IMR-90 (cell line): ENCODE results near the gene TRMT1L. TPM values are rescaled to one million over a fixed set of nuclear protein-coding genes. Genes with fewer than 3 reads are reported as not detected.

Source experiments
- ATAC-seq: fragments of 200-7000 bp; cut with Tn5 transposase; 2 replicates; pipeline ENCODE4 v1.9.1; 2020; ENCODE audit warnings: low read depth, mild to moderate bottlenecking, moderate library complexity
- BruUV-seq: library from RNA; stranded (reverse); fragments of 400-500 nt; replicated peaks from 2 replicates; lab custom pipeline; 2021; lab: Mats Ljungman, UMichigan
- CTCF ChIA-PET: fragments of 300-600 bp; formaldehyde crosslinking; extraction: SDS; loops from one replicate; lab custom pipeline; 2021; ENCODE audit warnings: antibody characterized with exemption; lab: Yijun Ruan, JAX
- POLR2A ChIA-PET: fragments of 300-600 bp; sonication (Branson Sonifier 250); formaldehyde crosslinking; loops from one replicate; lab custom pipeline; 2022; ENCODE audit warnings: antibody characterized with exemption; ENCODE audit not compliant: unreplicated experiment; lab: Charles Lee
- DNase-seq: peaks from one replicate; pipeline ENCODE4 v3.0.0; 2013
- H2AFZ ChIP-seq: replicated peaks from 2 replicates; pipeline ENCODE3; 2013; ENCODE audit warnings: low read length, mild to moderate bottlenecking; ENCODE audit not compliant: poor library complexity
- H2AK5ac ChIP-seq: 2 replicates; pipeline ENCODE4 v1.6.1; 2013; ENCODE audit warnings: low read depth, low read length, inconsistent platforms
- H2AK9ac ChIP-seq: replicated peaks from 2 replicates; pipeline ENCODE3; 2013; ENCODE audit warnings: mild to moderate bottlenecking, low read depth, low read length, moderate library complexity; ENCODE audit not compliant: poor library complexity
- H2BK120ac ChIP-seq: 2 replicates; pipeline ENCODE4 v1.6.1; 2013; ENCODE audit warnings: low read depth, low read length, inconsistent platforms
- H2BK15ac ChIP-seq: 3 replicates; pipeline ENCODE4 v1.6.1; 2013; ENCODE audit warnings: low read depth, low read length, inconsistent platforms
- H2BK20ac ChIP-seq: 2 replicates; pipeline ENCODE4 v1.6.1; 2013; ENCODE audit warnings: low read depth, mild to moderate bottlenecking, inconsistent platforms, low read length, moderate library complexity
- H2BK5ac ChIP-seq: 2 replicates; pipeline ENCODE4 v1.6.1; 2013; ENCODE audit warnings: mild to moderate bottlenecking, low read depth, low read length, inconsistent platforms; ENCODE audit not compliant: poor library complexity, severe bottlenecking
- H3K14ac ChIP-seq: replicated peaks from 2 replicates; pipeline ENCODE4 v1.6.1; 2013; ENCODE audit warnings: low read depth, low read length, inconsistent platforms
- H3K18ac ChIP-seq: 2 replicates; pipeline ENCODE4 v1.6.1; 2013; ENCODE audit warnings: low read depth, low read length, control low read depth
- H3K23ac ChIP-seq: 2 replicates; pipeline ENCODE4 v1.6.1; 2013; ENCODE audit warnings: low read depth, low read length, inconsistent platforms
- H3K27ac ChIP-seq: 2 replicates; pipeline ENCODE4 v1.5.1; 2013; ENCODE audit warnings: mild to moderate bottlenecking, control low read depth, low read length; ENCODE audit not compliant: insufficient read depth
- H3K27me3 ChIP-seq: 2 replicates; pipeline ENCODE4 v1.6.1; 2013; ENCODE audit warnings: low read length; ENCODE audit not compliant: control insufficient read depth, insufficient read depth
- H3K36me3 ChIP-seq: 2 replicates; pipeline ENCODE4 v1.6.1; 2013; ENCODE audit warnings: low read length, mixed read lengths; ENCODE audit not compliant: control insufficient read depth, insufficient read depth
- H3K4ac ChIP-seq: 2 replicates; pipeline ENCODE4 v1.6.1; 2013; ENCODE audit warnings: low read depth, low read length, inconsistent platforms
- H3K4me1 ChIP-seq: 2 replicates; pipeline ENCODE4 v1.6.1; 2013; ENCODE audit warnings: low read length, mixed read lengths; ENCODE audit not compliant: control insufficient read depth, insufficient read depth
- H3K4me2 ChIP-seq: 2 replicates; pipeline ENCODE4 v1.6.1; 2013; ENCODE audit warnings: low read depth, mild to moderate bottlenecking, control low read depth, low read length, moderate library complexity
- H3K4me3 ChIP-seq: 2 replicates; pipeline ENCODE4 v1.5.1; 2013; ENCODE audit warnings: low read depth, mild to moderate bottlenecking, control low read depth, low read length, moderate library complexity; ENCODE audit not compliant: insufficient read depth
- H3K56ac ChIP-seq: 2 replicates; pipeline ENCODE4 v1.6.1; 2013; ENCODE audit warnings: low read length, inconsistent platforms; ENCODE audit not compliant: insufficient read depth; ENCODE audit errors: extremely low read depth
- H3K79me1 ChIP-seq, 2 experiments: 2 replicates each; pipeline ENCODE4 v1.6.1; 2013; ENCODE audit warnings: low read length in 2 of 2, inconsistent platforms in 1 of 2, low read depth in 1 of 2
- H3K9ac ChIP-seq: 2 replicates; pipeline ENCODE4 v1.6.1; 2013; ENCODE audit warnings: low read depth, low read length, control low read depth
- H3K9me1 ChIP-seq: 2 replicates; pipeline ENCODE4 v1.6.1; 2013; ENCODE audit warnings: low read length, inconsistent platforms; ENCODE audit not compliant: insufficient read depth
- H3K9me3 ChIP-seq: 2 replicates; pipeline ENCODE4 v1.6.1; 2013; ENCODE audit warnings: low read length; ENCODE audit not compliant: control insufficient read depth, insufficient read depth
- H4K20me1 ChIP-seq: 2 replicates; pipeline ENCODE4 v1.6.1; 2013; ENCODE audit warnings: low read length, inconsistent platforms; ENCODE audit not compliant: insufficient read depth
- H4K5ac ChIP-seq: 2 replicates; pipeline ENCODE4 v1.6.1; 2013; ENCODE audit warnings: mild to moderate bottlenecking, low read depth, low read length, control low read depth
- H4K8ac ChIP-seq, 2 experiments: 2 replicates each; pipeline ENCODE4 v1.6.1; 2013; ENCODE audit warnings: low read depth in 2 of 2, low read length in 2 of 2, control low read depth in 1 of 2, inconsistent platforms in 1 of 2
- H4K91ac ChIP-seq: 2 replicates; pipeline ENCODE4 v1.6.1; 2013; ENCODE audit warnings: low read depth, low read length, inconsistent platforms; ENCODE audit not compliant: insufficient read depth
- CEBPB ChIP-seq: IDR thresholded peaks from 2 replicates; pipeline ENCODE4 v1.6.1; 2012; ENCODE audit warnings: low read depth, low read length, improper control_type of control experiment
- CHD1 ChIP-seq: IDR thresholded peaks from 2 replicates; pipeline ENCODE4 v1.6.1; 2012; ENCODE audit warnings: low read depth, low read length, improper control_type of control experiment
- CTCF ChIP-seq: conservative IDR thresholded peaks from 2 replicates; pipeline ENCODE4 v1.5.1; 2012; ENCODE audit warnings: mild to moderate bottlenecking, low read depth, low read length, improper control_type of control experiment
- ELK1 ChIP-seq: fragments of 150-350 bp; IDR thresholded peaks from 2 replicates; pipeline ENCODE4 v1.6.1; 2016; ENCODE audit warnings: low read depth, mild to moderate bottlenecking, low read length, moderate library complexity, borderline replicate concordance
- MAFK ChIP-seq: IDR thresholded peaks from 2 replicates; pipeline ENCODE4 v1.6.1; 2012; ENCODE audit warnings: low read depth, low read length, improper control_type of control experiment
- MAZ ChIP-seq: IDR thresholded peaks from 2 replicates; pipeline ENCODE4 v1.6.1; 2012; ENCODE audit warnings: low read depth, mild to moderate bottlenecking, low read length, improper control_type of control experiment, moderate library complexity, borderline replicate concordance
- NFE2L2 ChIP-seq: fragments of 150-350 bp; IDR thresholded peaks from 2 replicates; pipeline ENCODE4 v1.6.1; 2016; ENCODE audit warnings: low read depth, mild to moderate bottlenecking, low read length
- RAD21 ChIP-seq: IDR thresholded peaks from 2 replicates; pipeline ENCODE4 v1.6.1; 2012; ENCODE audit warnings: low read length, improper control_type of control experiment
- RCOR1 ChIP-seq: IDR thresholded peaks from 2 replicates; pipeline ENCODE4 v1.6.1; 2012; ENCODE audit warnings: mild to moderate bottlenecking, low read length, improper control_type of control experiment; ENCODE audit not compliant: insufficient replicate concordance
- RFX5 ChIP-seq: IDR thresholded peaks from 2 replicates; pipeline ENCODE4 v1.8.0; 2012; ENCODE audit warnings: low read depth, mild to moderate bottlenecking, low read length, moderate library complexity
- SMC3 ChIP-seq: fragments of 150-350 bp; IDR thresholded peaks from 2 replicates; pipeline ENCODE4 v1.6.1; 2016; ENCODE audit warnings: low read depth, mild to moderate bottlenecking, antibody characterized with exemption, low read length, moderate library complexity
- USF2 ChIP-seq: fragments of 150-350 bp; IDR thresholded peaks from 2 replicates; pipeline ENCODE4 v1.6.1; 2017; ENCODE audit warnings: mild to moderate bottlenecking, antibody characterized with exemption, low read length, low read depth
- WGBS, 2 experiments: methylation state at CpG; one replicate each; pipeline versions ENCODE4 v1.1.5 to v1.1.7; 2013; ENCODE audit warnings: missing lambda C conversion rate in 2 of 2; ENCODE audit not compliant: insufficient read length in 1 of 2; ENCODE audit errors: extremely low coverage in 2 of 2; 5-methylcytosine and 5-hydroxymethylcytosine counted together
- dilution Hi-C: fragments of 300-500 bp; cut with HindIII; formaldehyde crosslinking; loops from one replicate; pipeline ENCODE4 v1.14.3; 2018; ENCODE audit warnings: low sequenced_read_pairs; ENCODE audit not compliant: unreplicated experiment
- in situ Hi-C: fragments of 300-500 bp; cut with MboI; formaldehyde crosslinking; loops from 3 replicates; pipeline ENCODE4 v1.14.3; 2019; ENCODE audit warnings: low sequenced_read_pairs, inconsistent platforms, mixed read lengths
- intact Hi-C: fragments of 100-400 bp; cut with micrococcal nuclease; formaldehyde crosslinking; loops from 2 replicates; pipeline ENCODE4 v1.10.0; 2022
- polyA plus RNA-seq, 3 experiments: library from polyadenylated mRNA; depleted of rRNA; stranded (reverse); fragments of >200 nt; gene quantifications; 2 replicates each; pipeline ENCODE4 v1.2.3, GENCODE V29; 2012; ENCODE audit warnings: low replicate concordance in 1 of 3
- total RNA-seq: library from RNA; depleted of rRNA; stranded (reverse); fragments of >200 nt; gene quantifications from 2 replicates; pipeline ENCODE4 v1.2.3, GENCODE V29; 2012

Gene TRMT1L
- total and polyA plus RNA-seq, 2 of the 4 experiments (the other 2 are of a cell fraction), result 11.0 to 21.9 TPM

- Histone ChIP-seq H2AK9ac (no peak overlapping the region), H3K23ac (no peak overlapping the region), H2BK15ac (no peak overlapping the region), H3K18ac (no peak overlapping the region), H3K4me1 (no peaks in the 10 kb centered on the region), H3K4me3 (no peak overlapping the region), H3K4ac (no peak overlapping the region), H2BK120ac (no peak overlapping the region), H2BK20ac (no peak overlapping the region), H3K14ac (no peak overlapping the region), H3K27ac (no peak overlapping the region), H3K27me3 (no peaks in the 10 kb centered on the region), H3K9me1 (no peaks in the 10 kb centered on the region), H2AK5ac (no peak overlapping the region), H3K79me1 (no peaks in the 10 kb centered on the region), H4K20me1 (no peaks in the 10 kb centered on the region), H3K9ac (no peak overlapping the region), H3K4me2 (no peak overlapping the region), H4K8ac (no peak overlapping the region), H2BK5ac (no peak overlapping the region), H3K9me3 (peaks cover 10% of the 10 kb centered on the region), H2AFZ (no peak overlapping the region), H3K36me3 (no peaks in the 10 kb centered on the region; the same call in 1 of the 2 replicates), H3K56ac (no peak overlapping the region), H4K91ac (no peak overlapping the region), H4K5ac (no peak overlapping the region)
- in situ Hi-C loops (no loop called here), dilution Hi-C loops (no loop called here), intact Hi-C loops (loop anchor here (5.0 kb wide), 1 partner anchor 37 kb away; no protein-coding TSS in a partner anchor)
- ATAC-seq, result no peak
- no TSS peak for BruUV-seq
- no peak for TF ChIP-seq CHD1
- no peak for TF ChIP-seq CEBPB
- TF ChIP-seq USF2, result no peak
- no peak for TF ChIP-seq NFE2L2
- TF ChIP-seq RCOR1, result no peak
- no peak for TF ChIP-seq MAFK
- no peak for TF ChIP-seq ELK1
- no peak for TF ChIP-seq MAZ
- no peak for TF ChIP-seq SMC3
- TF ChIP-seq RFX5, result no peak
- TF ChIP-seq RAD21, result no peak
- no peak for TF ChIP-seq CTCF
- ChIA-PET POLR2A (no interaction called here), CTCF (no interaction called here)
- WGBS, 2 experiments, result no CpG with 5 or more reads among the region's 3 CpGs
- DNase-seq, result no peak
Measured at GRCh38 chr1:185105121-185105520, 51.6 kb downstream of the TRMT1L start.
